ENCODE measurements around the gene SLBP.

SLBP gene

GRCh38 chr4:1651609-1652008 is 60.5 kb downstream of the SLBP start:
- no peak for DNase-seq (ENCODE audit: low read depth)

GRCh38 chr4:1648962-1649361 is 63.2 kb downstream of the SLBP start:
- DNase-seq (ENCODE audit: low read depth) = no peak

GRCh38 chr4:1647432-1647831 is 64.7 kb downstream of the SLBP start:
- DNase-seq (ENCODE audit: low read depth) = no peak

- no peak for DNase-seq (ENCODE audit: low read depth)
These were observed 65.4 kb downstream of the SLBP start for GRCh38 chr4:1646690-1647089.

- DNase-seq (ENCODE audit: low read depth) = no peak
These were observed 67.0 kb downstream of the SLBP start for GRCh38 chr4:1644891-1645657.

GRCh38 chr4:1643971-1644735 is 68.0 kb downstream of the SLBP start:
- no peak for DNase-seq (ENCODE audit: low read depth)
